IMR-90 (cell line): ENCODE results near the gene COL2A1.

ENCODE experiments used
- CEBPB ChIP-seq: IDR thresholded peaks from 2 replicates; pipeline ENCODE4 v1.6.1; 2012; ENCODE audit warnings: low read depth, low read length, improper control_type of control experiment
- CHD1 ChIP-seq: IDR thresholded peaks from 2 replicates; pipeline ENCODE4 v1.6.1; 2012; ENCODE audit warnings: low read depth, low read length, improper control_type of control experiment
- FOS ChIP-seq: fragments of 150-350 bp; IDR thresholded peaks from 2 replicates; pipeline ENCODE4 v1.6.1; 2016; ENCODE audit warnings: low read depth, low read length
- MAFK ChIP-seq: IDR thresholded peaks from 2 replicates; pipeline ENCODE4 v1.6.1; 2012; ENCODE audit warnings: low read depth, low read length, improper control_type of control experiment
- MXI1 ChIP-seq: IDR thresholded peaks from 2 replicates; pipeline ENCODE4 v1.6.1; 2012; ENCODE audit warnings: low read depth, mild to moderate bottlenecking, low read length, moderate library complexity, borderline replicate concordance
- NFE2L2 ChIP-seq: fragments of 150-350 bp; IDR thresholded peaks from 2 replicates; pipeline ENCODE4 v1.6.1; 2016; ENCODE audit warnings: low read depth, mild to moderate bottlenecking, low read length
- POLR2A ChIP-seq: IDR thresholded peaks from 2 replicates; pipeline ENCODE4 v1.6.1; 2012; ENCODE audit warnings: mild to moderate bottlenecking, low read depth, low read length
- RAD21 ChIP-seq: IDR thresholded peaks from 2 replicates; pipeline ENCODE4 v1.6.1; 2012; ENCODE audit warnings: low read length, improper control_type of control experiment
- RFX5 ChIP-seq: IDR thresholded peaks from 2 replicates; pipeline ENCODE4 v1.8.0; 2012; ENCODE audit warnings: low read depth, mild to moderate bottlenecking, low read length, moderate library complexity
- TF ChIP-seq, protein P1 (sequence below): conservative IDR thresholded peaks from 2 replicates; pipeline ENCODE4 v1.5.1; 2012; ENCODE audit warnings: mild to moderate bottlenecking, low read depth, low read length, improper control_type of control experiment
- TF ChIP-seq, protein P2 (sequence below): fragments of 150-350 bp; IDR thresholded peaks from 2 replicates; pipeline ENCODE4 v1.6.1; 2017; ENCODE audit warnings: mild to moderate bottlenecking, antibody characterized with exemption, low read length, low read depth
- TF ChIP-seq, protein P3 (sequence below): fragments of 150-350 bp; IDR thresholded peaks from 2 replicates; pipeline ENCODE4 v1.6.1; 2016; ENCODE audit warnings: low read depth, mild to moderate bottlenecking, low read length, moderate library complexity, borderline replicate concordance

DNA sequence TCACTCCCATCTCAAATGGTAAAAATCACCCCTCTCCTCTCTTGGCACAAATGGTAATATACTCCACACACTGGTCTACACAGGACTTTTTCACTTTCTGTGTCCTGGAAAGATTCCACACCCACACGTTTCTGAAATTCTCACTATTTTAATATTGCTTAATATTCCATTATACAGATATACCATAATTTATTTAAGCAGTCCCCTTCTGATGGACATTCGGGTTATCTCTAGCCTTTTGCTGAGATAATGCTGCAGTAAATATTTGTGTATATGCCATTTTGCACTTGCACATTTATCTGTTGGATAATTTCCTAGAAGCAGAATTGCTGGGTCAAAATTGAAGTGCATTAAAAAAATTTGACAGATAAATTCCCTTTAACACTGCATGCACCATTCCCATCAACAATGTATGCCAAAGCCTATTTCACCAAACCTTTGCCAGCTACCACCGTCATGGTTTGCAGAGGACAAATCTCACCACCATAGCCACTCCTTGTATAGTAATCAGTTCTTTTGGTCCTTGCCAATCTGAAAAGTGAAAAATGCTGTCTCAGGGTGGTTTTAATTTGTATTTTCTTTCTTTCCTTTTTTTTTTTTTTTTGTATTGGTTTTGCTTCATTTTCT is 15.5 kb upstream of the COL2A1 start:
- TF ChIP-seq, protein P1, sequence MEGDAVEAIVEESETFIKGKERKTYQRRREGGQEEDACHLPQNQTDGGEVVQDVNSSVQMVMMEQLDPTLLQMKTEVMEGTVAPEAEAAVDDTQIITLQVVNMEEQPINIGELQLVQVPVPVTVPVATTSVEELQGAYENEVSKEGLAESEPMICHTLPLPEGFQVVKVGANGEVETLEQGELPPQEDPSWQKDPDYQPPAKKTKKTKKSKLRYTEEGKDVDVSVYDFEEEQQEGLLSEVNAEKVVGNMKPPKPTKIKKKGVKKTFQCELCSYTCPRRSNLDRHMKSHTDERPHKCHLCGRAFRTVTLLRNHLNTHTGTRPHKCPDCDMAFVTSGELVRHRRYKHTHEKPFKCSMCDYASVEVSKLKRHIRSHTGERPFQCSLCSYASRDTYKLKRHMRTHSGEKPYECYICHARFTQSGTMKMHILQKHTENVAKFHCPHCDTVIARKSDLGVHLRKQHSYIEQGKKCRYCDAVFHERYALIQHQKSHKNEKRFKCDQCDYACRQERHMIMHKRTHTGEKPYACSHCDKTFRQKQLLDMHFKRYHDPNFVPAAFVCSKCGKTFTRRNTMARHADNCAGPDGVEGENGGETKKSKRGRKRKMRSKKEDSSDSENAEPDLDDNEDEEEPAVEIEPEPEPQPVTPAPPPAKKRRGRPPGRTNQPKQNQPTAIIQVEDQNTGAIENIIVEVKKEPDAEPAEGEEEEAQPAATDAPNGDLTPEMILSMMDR: no peak
- TF ChIP-seq RFX5: no peak
- no peak for TF ChIP-seq NFE2L2
- TF ChIP-seq POLR2A: no peak
- TF ChIP-seq, protein P2, sequence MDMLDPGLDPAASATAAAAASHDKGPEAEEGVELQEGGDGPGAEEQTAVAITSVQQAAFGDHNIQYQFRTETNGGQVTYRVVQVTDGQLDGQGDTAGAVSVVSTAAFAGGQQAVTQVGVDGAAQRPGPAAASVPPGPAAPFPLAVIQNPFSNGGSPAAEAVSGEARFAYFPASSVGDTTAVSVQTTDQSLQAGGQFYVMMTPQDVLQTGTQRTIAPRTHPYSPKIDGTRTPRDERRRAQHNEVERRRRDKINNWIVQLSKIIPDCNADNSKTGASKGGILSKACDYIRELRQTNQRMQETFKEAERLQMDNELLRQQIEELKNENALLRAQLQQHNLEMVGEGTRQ: no peak
- no peak for TF ChIP-seq MAFK
- TF ChIP-seq MXI1: no peak
- TF ChIP-seq CEBPB: no peak
- no peak for TF ChIP-seq CHD1
- TF ChIP-seq, protein P3, sequence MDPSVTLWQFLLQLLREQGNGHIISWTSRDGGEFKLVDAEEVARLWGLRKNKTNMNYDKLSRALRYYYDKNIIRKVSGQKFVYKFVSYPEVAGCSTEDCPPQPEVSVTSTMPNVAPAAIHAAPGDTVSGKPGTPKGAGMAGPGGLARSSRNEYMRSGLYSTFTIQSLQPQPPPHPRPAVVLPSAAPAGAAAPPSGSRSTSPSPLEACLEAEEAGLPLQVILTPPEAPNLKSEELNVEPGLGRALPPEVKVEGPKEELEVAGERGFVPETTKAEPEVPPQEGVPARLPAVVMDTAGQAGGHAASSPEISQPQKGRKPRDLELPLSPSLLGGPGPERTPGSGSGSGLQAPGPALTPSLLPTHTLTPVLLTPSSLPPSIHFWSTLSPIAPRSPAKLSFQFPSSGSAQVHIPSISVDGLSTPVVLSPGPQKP: no peak
- TF ChIP-seq RAD21: no peak
- TF ChIP-seq FOS: no peak
